Measurements from ENCODE around the gene PIGU.

- TF ChIP-seq, protein P1, sequence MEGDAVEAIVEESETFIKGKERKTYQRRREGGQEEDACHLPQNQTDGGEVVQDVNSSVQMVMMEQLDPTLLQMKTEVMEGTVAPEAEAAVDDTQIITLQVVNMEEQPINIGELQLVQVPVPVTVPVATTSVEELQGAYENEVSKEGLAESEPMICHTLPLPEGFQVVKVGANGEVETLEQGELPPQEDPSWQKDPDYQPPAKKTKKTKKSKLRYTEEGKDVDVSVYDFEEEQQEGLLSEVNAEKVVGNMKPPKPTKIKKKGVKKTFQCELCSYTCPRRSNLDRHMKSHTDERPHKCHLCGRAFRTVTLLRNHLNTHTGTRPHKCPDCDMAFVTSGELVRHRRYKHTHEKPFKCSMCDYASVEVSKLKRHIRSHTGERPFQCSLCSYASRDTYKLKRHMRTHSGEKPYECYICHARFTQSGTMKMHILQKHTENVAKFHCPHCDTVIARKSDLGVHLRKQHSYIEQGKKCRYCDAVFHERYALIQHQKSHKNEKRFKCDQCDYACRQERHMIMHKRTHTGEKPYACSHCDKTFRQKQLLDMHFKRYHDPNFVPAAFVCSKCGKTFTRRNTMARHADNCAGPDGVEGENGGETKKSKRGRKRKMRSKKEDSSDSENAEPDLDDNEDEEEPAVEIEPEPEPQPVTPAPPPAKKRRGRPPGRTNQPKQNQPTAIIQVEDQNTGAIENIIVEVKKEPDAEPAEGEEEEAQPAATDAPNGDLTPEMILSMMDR (IDR thresholded peaks at IDR 0.05; ENCODE audit: poor library complexity, severe bottlenecking) = no peak
- no peak for TF ChIP-seq RAD21 (conservative IDR thresholded peaks at IDR 0.05)
Observed at GRCh38 chr20:34628026-34628425, 48.9 kb downstream of the PIGU start.
